Smooth muscle cell (in vitro differentiated cells): Measurements from ENCODE around the gene KIAA0232. TPM values are rescaled to one million over a fixed set of nuclear protein-coding genes. Genes with fewer than 3 reads are reported as not detected.

Source experiments
- DNase-seq: peaks from one replicate; lab custom pipeline; 2025; ENCODE audit not compliant: unreplicated experiment; lab: John Stamatoyannopoulos, UW
- H2AFZ ChIP-seq: fragments of 200-600 bp; sonication (generic); 2 replicates; pipeline ENCODE4 v1.6.0; 2016; ENCODE audit warnings: antibody characterized with exemption, low read depth, mild to moderate bottlenecking
- H3F3A ChIP-seq: fragments of 200-600 bp; sonication (generic); 2 replicates; pipeline ENCODE4 v1.6.0; 2017; ENCODE audit warnings: antibody characterized with exemption, low read depth
- H3K27ac ChIP-seq: fragments of 200-600 bp; sonication (generic); 2 replicates; pipeline ENCODE4 v1.5.1; 2016; ENCODE audit warnings: low read depth, mild to moderate bottlenecking
- H3K27me3 ChIP-seq: fragments of 200-600 bp; sonication (generic); 2 replicates; pipeline ENCODE4 v1.6.1; 2016; ENCODE audit warnings: low read depth, mild to moderate bottlenecking
- H3K36me3 ChIP-seq: fragments of 200-600 bp; sonication (generic); 2 replicates; pipeline ENCODE4 v1.5.1; 2016; ENCODE audit warnings: low read depth
- H3K4me1 ChIP-seq: fragments of 200-600 bp; sonication (generic); 2 replicates; pipeline ENCODE4 v1.5.1; 2016; ENCODE audit warnings: low read depth
- H3K4me2 ChIP-seq: fragments of 200-600 bp; sonication (generic); 2 replicates; pipeline ENCODE4 v1.6.0; 2016; ENCODE audit warnings: mild to moderate bottlenecking
- H3K4me3 ChIP-seq: fragments of 200-600 bp; sonication (generic); 2 replicates; pipeline ENCODE4 v1.5.1; 2016; ENCODE audit warnings: mild to moderate bottlenecking
- H3K79me2 ChIP-seq: fragments of 200-600 bp; sonication (generic); 2 replicates; pipeline ENCODE4 v1.6.0; 2016; ENCODE audit warnings: low read depth, mild to moderate bottlenecking
- H3K9ac ChIP-seq: fragments of 200-600 bp; sonication (generic); 2 replicates; pipeline ENCODE4 v1.6.0; 2016; ENCODE audit warnings: low read depth
- H3K9me3 ChIP-seq: fragments of 200-600 bp; sonication (generic); replicated peaks from 2 replicates; pipeline ENCODE4 v1.5.1; 2016; ENCODE audit warnings: low read depth
- H4K20me1 ChIP-seq: fragments of 200-600 bp; sonication (generic); 2 replicates; pipeline ENCODE4 v1.6.0; 2016; ENCODE audit warnings: low read depth
- CTCF ChIP-seq: fragments of 200-600 bp; sonication (generic); IDR thresholded peaks from 2 replicates; pipeline ENCODE4 v1.5.1; 2017; ENCODE audit warnings: borderline replicate concordance, mild to moderate bottlenecking, antibody characterized with exemption; ENCODE audit not compliant: insufficient read depth, poor library complexity, severe bottlenecking
- WGBS: methylation state at CpG from one replicate; pipeline ENCODE4 v1.1.7; 2016; ENCODE audit warnings: low lambda C conversion rate; 5-methylcytosine and 5-hydroxymethylcytosine counted together
- polyA plus RNA-seq: library from polyadenylated mRNA; unstranded; fragments of >200 nt; fragmentation: Nextera tagmentation; extraction: Ambion mirVana; gene quantifications from 2 replicates; pipeline ENCODE4 v1.2.1, GENCODE V29; 2016
- total RNA-seq: library from RNA; depleted of rRNA; stranded (reverse); fragments of >200 nt; gene quantifications from 2 replicates; pipeline ENCODE4 v1.2.3, GENCODE V29; 2014

KIAA0232 gene
- total and polyA plus RNA-seq, 2 experiments from 2014 or later = 8.4 to 16.6 TPM

- Histone ChIP-seq H3K27ac (no peak overlapping the region), H3K27me3 (peaks cover 7% of the 10 kb centered on the region)
These were observed 6.8 kb upstream of the KIAA0232 start for GRCh38 chr4:6775746-6776145.

GRCh38 chr4:6776920-6777635, 5.4 kb upstream of the KIAA0232 start:
- no peaks in the 10 kb centered on the region for H3F3A ChIP-seq
- 88% methylated on average over 12 of the region's 12 CpGs for WGBS
- H3K4me2 ChIP-seq = no peak overlapping the region
- no peaks in the 10 kb centered on the region for H3K9me3 ChIP-seq
- no peaks in the 10 kb centered on the region for H3K36me3 ChIP-seq
- H3K27me3 ChIP-seq = peaks cover 7% of the 10 kb centered on the region
- no peak overlapping the region for H3K27ac ChIP-seq
- DNase-seq = no peak
- no peak overlapping the region for H3K9ac ChIP-seq
- no peak overlapping the region for H3K4me3 ChIP-seq
- no peaks in the 10 kb centered on the region for H4K20me1 ChIP-seq
- no peaks in the 10 kb centered on the region for H3K79me2 ChIP-seq
- no peak for TF ChIP-seq CTCF
- peaks cover 6% of the 10 kb centered on the region for H3K4me1 ChIP-seq
- no peak overlapping the region for H2AFZ ChIP-seq

More at GRCh38 chr4:6775746-6776145, 6.8 kb upstream of the KIAA0232 start:
- no peak overlapping the region for H3K4me3 ChIP-seq
- DNase-seq = no peak
- no peaks in the 10 kb centered on the region for H3K9me3 ChIP-seq
- H2AFZ ChIP-seq = no peak overlapping the region
- H3K36me3 ChIP-seq = no peaks in the 10 kb centered on the region
- no peaks in the 10 kb centered on the region for H4K20me1 ChIP-seq
- H3K4me2 ChIP-seq = no peak overlapping the region
- H3F3A ChIP-seq = no peaks in the 10 kb centered on the region
- no peak for TF ChIP-seq CTCF
- 69% methylated on average over 7 of the region's 7 CpGs for WGBS
- H3K4me1 ChIP-seq = peaks cover 6% of the 10 kb centered on the region
- H3K79me2 ChIP-seq = no peaks in the 10 kb centered on the region
- no peak overlapping the region for H3K9ac ChIP-seq

- no peak overlapping the region for H3K9ac ChIP-seq
- 81% methylated on average over 15 of the region's 15 CpGs for WGBS
- H3K27me3 ChIP-seq = peaks cover 7% of the 10 kb centered on the region
- peaks cover 6% of the 10 kb centered on the region for H3K4me1 ChIP-seq
- H3K9me3 ChIP-seq = no peaks in the 10 kb centered on the region
- no peak overlapping the region for H3K27ac ChIP-seq
- no peaks in the 10 kb centered on the region for H4K20me1 ChIP-seq
- no peak overlapping the region for H2AFZ ChIP-seq
- no peak for DNase-seq
- no peaks in the 10 kb centered on the region for H3K79me2 ChIP-seq
- H3K4me2 ChIP-seq = no peak overlapping the region
- TF ChIP-seq CTCF = no peak
- H3F3A ChIP-seq = no peaks in the 10 kb centered on the region
- H3K36me3 ChIP-seq = no peaks in the 10 kb centered on the region
- H3K4me3 ChIP-seq = no peak overlapping the region
These were observed 4.8 kb upstream of the KIAA0232 start for GRCh38 chr4:6777636-6778281.
